Right lobe of liver (tissue), 6 donors: Measurements from ENCODE around the gene UBE2E2. TPM values are rescaled to one million over a fixed set of nuclear protein-coding genes. Genes with fewer than 3 reads are reported as not detected.

Experiments used
- ATAC-seq, 4 donors: fragments of 200-7000 bp; cut with Tn5 transposase; one replicate each; pipeline ENCODE4 v1.9.1; 2020; ENCODE audit warnings: mild to moderate bottlenecking in 4 of 4, moderate library complexity in 4 of 4
- DNase-seq, 3 donors: peaks; one replicate each; pipeline ENCODE4 v3.0.0-alpha.2; 2020
- H3K27ac ChIP-seq, 3 donors: fragments of 200-600 bp; one replicate each; pipeline ENCODE4 v1.8.0; 2022
- H3K27me3 ChIP-seq, 2 donors: fragments of 200-600 bp; one replicate each; pipeline ENCODE4 v1.8.0; 2022
- H3K36me3 ChIP-seq, 4 donors: fragments of 200-600 bp; sonication (generic) in 1 of 4; one replicate each; pipeline versions ENCODE4 v1.5.1 to v1.8.0; 2017 to 2022; ENCODE audit warnings: control low read depth in 1 of 4
- H3K4me1 ChIP-seq, 4 donors: fragments of 200-600 bp; sonication (generic) in 1 of 4; one replicate each; pipeline versions ENCODE4 v1.5.1 to v1.8.0; 2017 to 2022; ENCODE audit warnings: control low read depth in 1 of 4
- H3K4me3 ChIP-seq, 3 donors: fragments of 200-600 bp; one replicate each; pipeline ENCODE4 v1.8.0; 2022
- H3K9me3 ChIP-seq, 4 donors: fragments of 200-600 bp; sonication (generic) in 1 of 4; one replicate each; pipeline versions ENCODE4 v1.5.1 to v1.8.0; 2017 to 2022; ENCODE audit warnings: control low read depth in 1 of 4
- POLR2A ChIP-seq: fragments of 450-650 bp; IDR thresholded peaks from one replicate; pipeline ENCODE4 v1.6.1; 2017; ENCODE audit warnings: antibody characterized with exemption, mild to moderate bottlenecking
- WGBS: methylation state at CpG from one replicate; pipeline ENCODE4 v1.1.6; 2018; ENCODE audit warnings: low coverage, low lambda C conversion rate; ENCODE audit not compliant: insufficient coverage; ENCODE audit errors: missing lambda C conversion rate; 5-methylcytosine and 5-hydroxymethylcytosine counted together
- intact Hi-C, 2 donors: fragments of 100-400 bp; cut with DNase I; formaldehyde crosslinking; loops; one replicate each; pipeline versions ENCODE4 v1.11.2 to v1.14.1; 2022
- total RNA-seq, 6 experiments: library from RNA; depleted of rRNA in 2 of 6; stranded (reverse); fragments of >200 nt in 2 of 6; fragmentation: NEBNext Ultra II Directional in 3 of 6; extraction: Animal tissue kit (Norgen Biotek cat#: 25700) in 3 of 6; gene quantifications; one replicate each; pipeline versions ENCODE4 v1.1.0 to v1.2.4, GENCODE V29; 2016 to 2023
- TF ChIP-seq, protein P1 (sequence below), 4 donors: fragments of 200-600 bp in 3 of 4; fragments of 450-650 bp in 1 of 4; IDR thresholded peaks; one replicate each; pipeline versions ENCODE4 v1.5.1 to v1.8.0; 2016 to 2022; ENCODE audit warnings: antibody characterized with exemption in 4 of 4, mild to moderate bottlenecking in 2 of 4
- donor health status: DM: no; HTN: yes; CAD: no.
- donor health status: DM: no; HTN: no; CAD: no.
- donor health status: DM: no; HTN: no; CAD: no.
- donor health status: DM: no; HTN: yes; CAD: no.
- donor health status: DM: no; HTN: yes; CAD: no.

UBE2E2 gene
- total RNA-seq, 6 experiments from 2014 or later, result 17.2 to 29.1 (median 18.1) TPM

GRCh38 chr3:23448998-23449537 is 245.9 kb downstream of the UBE2E2 start:
- intact Hi-C loops, result no loop called here
- DNase-seq (no peak), ATAC-seq (no peak)
- 83% methylated on average over 2 of the region's 2 CpGs for WGBS
- Histone ChIP-seq H3K9me3 (no peaks in the 10 kb centered on the region), H3K27ac (no peak overlapping the region), H3K36me3 (no peaks in the 10 kb centered on the region), H3K4me1 (peaks cover 0 to 2% (median 0%) of the 10 kb centered on the region in 4 donors), H3K4me3 (no peak overlapping the region), H3K27me3 (no peaks in the 10 kb centered on the region)
- TF ChIP-seq POLR2A, result no peak
- TF ChIP-seq, protein P1, sequence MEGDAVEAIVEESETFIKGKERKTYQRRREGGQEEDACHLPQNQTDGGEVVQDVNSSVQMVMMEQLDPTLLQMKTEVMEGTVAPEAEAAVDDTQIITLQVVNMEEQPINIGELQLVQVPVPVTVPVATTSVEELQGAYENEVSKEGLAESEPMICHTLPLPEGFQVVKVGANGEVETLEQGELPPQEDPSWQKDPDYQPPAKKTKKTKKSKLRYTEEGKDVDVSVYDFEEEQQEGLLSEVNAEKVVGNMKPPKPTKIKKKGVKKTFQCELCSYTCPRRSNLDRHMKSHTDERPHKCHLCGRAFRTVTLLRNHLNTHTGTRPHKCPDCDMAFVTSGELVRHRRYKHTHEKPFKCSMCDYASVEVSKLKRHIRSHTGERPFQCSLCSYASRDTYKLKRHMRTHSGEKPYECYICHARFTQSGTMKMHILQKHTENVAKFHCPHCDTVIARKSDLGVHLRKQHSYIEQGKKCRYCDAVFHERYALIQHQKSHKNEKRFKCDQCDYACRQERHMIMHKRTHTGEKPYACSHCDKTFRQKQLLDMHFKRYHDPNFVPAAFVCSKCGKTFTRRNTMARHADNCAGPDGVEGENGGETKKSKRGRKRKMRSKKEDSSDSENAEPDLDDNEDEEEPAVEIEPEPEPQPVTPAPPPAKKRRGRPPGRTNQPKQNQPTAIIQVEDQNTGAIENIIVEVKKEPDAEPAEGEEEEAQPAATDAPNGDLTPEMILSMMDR (IDR thresholded peaks at IDR 0.05), result no peak

DNA sequence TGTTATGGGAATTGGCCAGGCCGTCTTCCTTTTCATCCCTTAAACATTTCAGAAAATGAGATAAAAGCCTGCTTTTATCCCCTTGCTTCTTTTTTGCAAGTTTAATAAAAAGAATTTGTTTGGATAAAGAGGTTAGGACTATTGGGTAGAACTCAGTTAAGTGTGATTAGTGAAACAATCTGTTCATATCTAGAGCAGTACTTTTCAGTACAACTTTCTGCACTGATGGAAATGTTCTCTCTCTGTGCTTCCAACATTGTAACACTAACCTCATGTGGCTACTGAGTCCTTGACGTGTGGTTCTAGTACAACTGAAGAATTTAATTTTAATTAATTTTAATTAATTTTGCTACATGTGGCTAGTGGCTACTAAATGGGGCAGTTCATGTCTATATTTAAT is 246.9 kb downstream of the UBE2E2 start:
- TF ChIP-seq POLR2A, result no peak
- TF ChIP-seq, protein P1 (IDR thresholded peaks at IDR 0.05), result no peak

DNA sequence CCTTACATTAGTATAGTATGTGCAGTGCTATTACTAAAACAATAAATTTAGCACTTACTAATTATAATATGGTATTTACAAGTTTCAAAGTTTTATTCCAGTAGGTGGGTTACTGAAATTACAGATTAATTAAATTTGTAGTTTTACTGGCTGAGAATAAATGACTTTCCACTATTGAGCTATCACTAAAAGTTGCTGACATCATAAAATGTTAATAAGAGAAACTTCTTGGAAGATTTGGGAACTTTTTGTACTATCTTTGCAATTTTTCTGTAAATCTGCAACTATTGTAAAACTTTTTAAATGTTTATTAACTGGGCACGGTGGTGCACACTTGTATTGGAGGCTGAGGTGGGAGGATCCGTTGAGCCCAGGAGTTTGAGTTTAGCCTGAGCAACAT is 247.7 kb downstream of the UBE2E2 start:
- H3K9me3 ChIP-seq, result no peaks in the 10 kb centered on the region
- intact Hi-C loops, result no loop called here
- TF ChIP-seq, protein P1 (IDR thresholded peaks at IDR 0.05), result no peak
- no peak for TF ChIP-seq POLR2A
- no peaks in the 10 kb centered on the region for H3K27me3 ChIP-seq
- no peaks in the 10 kb centered on the region for H3K36me3 ChIP-seq
- DNase-seq, result no peak
- no peak for ATAC-seq
- H3K4me3 ChIP-seq, result no peak overlapping the region
- H3K27ac ChIP-seq, result no peak overlapping the region
- 83% methylated on average over 2 of the region's 2 CpGs for WGBS
- H3K4me1 ChIP-seq, result peaks cover 0 to 2% (median 0%) of the 10 kb centered on the region in 4 donors

More for the DNA sequence above, 246.9 kb downstream of the UBE2E2 start:
- Histone ChIP-seq H3K4me1 (peaks cover 0 to 2% (median 0%) of the 10 kb centered on the region in 4 donors), H3K27me3 (no peaks in the 10 kb centered on the region), H3K4me3 (no peak overlapping the region), H3K9me3 (no peaks in the 10 kb centered on the region), H3K27ac (no peak overlapping the region), H3K36me3 (no peaks in the 10 kb centered on the region)
- WGBS, result 70% methylated on average over 2 of the region's 2 CpGs
- DNase-seq, result no peak
- intact Hi-C loops, result no loop called here
- ATAC-seq, result no peak

GRCh38 chr3:23452408-23452807 is 249.3 kb downstream of the UBE2E2 start:
- H3K27ac ChIP-seq, result no peak overlapping the region
- intact Hi-C loops, result no loop called here
- H3K9me3 ChIP-seq, result no peaks in the 10 kb centered on the region
- H3K27me3 ChIP-seq, result no peaks in the 10 kb centered on the region
- WGBS, result 85% methylated on average over 1 of the region's 1 CpG
- no peak overlapping the region for H3K4me3 ChIP-seq
- no peak for TF ChIP-seq POLR2A
- DNase-seq (no peak), ATAC-seq (no peak)
- H3K36me3 ChIP-seq, result no peaks in the 10 kb centered on the region
- peaks cover 0 to 2% (median 0%) of the 10 kb centered on the region in 4 donors for H3K4me1 ChIP-seq

DNA sequence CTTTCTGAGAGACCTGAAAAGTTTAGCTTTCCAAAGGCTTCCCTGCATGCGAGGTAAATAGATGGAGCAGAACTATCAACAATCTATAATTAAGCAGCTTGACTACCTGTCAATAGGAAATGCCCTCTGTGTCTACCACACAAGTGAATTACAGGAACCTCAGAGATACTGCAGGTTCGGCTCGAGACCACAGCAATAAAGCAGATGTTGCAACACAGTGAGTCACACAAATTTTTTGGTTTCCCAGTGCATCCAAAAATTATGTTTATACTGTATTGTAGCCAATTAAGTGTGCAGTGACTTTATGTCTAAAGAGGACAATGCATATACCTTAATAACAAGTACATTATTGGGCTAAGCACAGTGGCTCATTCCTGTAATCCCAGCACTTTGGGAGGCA is 252.0 kb downstream of the UBE2E2 start:
- WGBS, result 65% methylated on average over 3 of the region's 3 CpGs
- no peaks in the 10 kb centered on the region for H3K9me3 ChIP-seq
- DNase-seq (no peak), ATAC-seq (peak in 1 of 4 donors; percentile 57)
- H3K27ac ChIP-seq, result no peak overlapping the region
- no peak overlapping the region for H3K4me3 ChIP-seq
- intact Hi-C loops, result no loop called here
- H3K36me3 ChIP-seq, result no peaks in the 10 kb centered on the region
- no peaks in the 10 kb centered on the region for H3K27me3 ChIP-seq
- no peak for TF ChIP-seq POLR2A
- TF ChIP-seq, protein P1 (IDR thresholded peaks at IDR 0.05), result no peak
- H3K4me1 ChIP-seq, result no peaks in the 10 kb centered on the region
